NOMO-1 (cell line): ENCODE results near the gene PRKAG3.

ENCODE experiments used
- DNase-seq, 2 experiments: peaks; one replicate each; lab custom pipeline; 2025; ENCODE audit not compliant: unreplicated experiment in 2 of 2; lab: John Stamatoyannopoulos, UW

The PRKAG3 gene

GRCh38 chr2:218831378-218831990 lies at the start of gene PRKAG3:
Gene PRKAG3 (minus strand): TSS chr2:218831803.
- no peak for DNase-seq

- DNase-seq: no peak
These were observed 49.4 kb upstream of the PRKAG3 start for GRCh38 chr2:218880859-218881594.

GRCh38 chr2:218880102-218880858 lies 48.7 kb upstream of the PRKAG3 start, which contains the start of gene WNT10A:
Gene WNT10A (plus strand): TSS chr2:218880852. CDS start chr2:218880996, 144 bp downstream.
- DNase-seq: no peak

- no peak for DNase-seq
These were observed 48.1 kb upstream of the PRKAG3 start for GRCh38 chr2:218879776-218880101.

GRCh38 chr2:218878926-218879761 lies 47.5 kb upstream of the PRKAG3 start:
- no peak for DNase-seq

- no peak for DNase-seq
These were observed 46.9 kb upstream of the PRKAG3 start for GRCh38 chr2:218878486-218878885.

GRCh38 chr2:218877891-218878290 lies 46.3 kb upstream of the PRKAG3 start:
- no peak for DNase-seq

- no peak for DNase-seq
These were observed 45.7 kb upstream of the PRKAG3 start for GRCh38 chr2:218877331-218877730.

GRCh38 chr2:218876562-218877219 lies 45.1 kb upstream of the PRKAG3 start:
- DNase-seq: peak in 1 of 2 experiments; percentile 51

- DNase-seq: no peak
These were observed 44.2 kb upstream of the PRKAG3 start for GRCh38 chr2:218875692-218876246.

GRCh38 chr2:218873359-218874194 lies 42.0 kb upstream of the PRKAG3 start:
- DNase-seq: no peak

GRCh38 chr2:218872645-218873358 lies 41.2 kb upstream of the PRKAG3 start:
- DNase-seq: no peak

- peak in 1 of 2 experiments; percentile 31 for DNase-seq
These were observed 40.0 kb upstream of the PRKAG3 start for GRCh38 chr2:218871345-218872302.

GRCh38 chr2:218870984-218871344 lies 39.4 kb upstream of the PRKAG3 start:
- peak; percentile 29 to 50 for DNase-seq

- DNase-seq: no peak
These were observed 37.5 kb upstream of the PRKAG3 start for GRCh38 chr2:218869064-218869463.

- no peak for DNase-seq
These were observed 36.3 kb upstream of the PRKAG3 start for GRCh38 chr2:218867900-218868299.

GRCh38 chr2:218865999-218866398 lies 34.4 kb upstream of the PRKAG3 start:
- DNase-seq: no peak
